Endothelial cell of umbilical vein (primary cell): ENCODE results near the gene MPIG6B.

Experiments
- EZH2 ChIP-seq: IDR thresholded peaks from 2 replicates; pipeline ENCODE4 v1.6.1; 2012; ENCODE audit warnings: borderline replicate concordance, low read depth, mild to moderate bottlenecking, moderate library complexity, low read length, inconsistent platforms; ENCODE audit not compliant: severe bottlenecking
- FOS ChIP-seq: IDR thresholded peaks from 2 replicates; pipeline ENCODE4 v1.6.1; 2011; ENCODE audit warnings: mild to moderate bottlenecking, low read length, moderate library complexity, borderline replicate concordance; ENCODE audit not compliant: insufficient read depth
- GATA2 ChIP-seq: IDR thresholded peaks from 2 replicates; pipeline ENCODE4 v1.7.0; 2011; ENCODE audit warnings: low read depth, mild to moderate bottlenecking, moderate library complexity, mixed read lengths, low read length; ENCODE audit not compliant: insufficient read length, insufficient read depth
- JUN ChIP-seq: IDR thresholded peaks from 2 replicates; pipeline ENCODE4 v1.6.1; 2011; ENCODE audit warnings: borderline replicate concordance, low read depth; ENCODE audit not compliant: insufficient read length, insufficient read depth
- MYC ChIP-seq: IDR thresholded peaks from one replicate; pipeline ENCODE4 v1.6.1; 2011; ENCODE audit warnings: mild to moderate bottlenecking, low read depth, low read length
- POLR2A ChIP-seq: IDR thresholded peaks from 2 replicates; pipeline ENCODE4 v1.6.1; 2012; ENCODE audit warnings: low read depth, mild to moderate bottlenecking, control low read depth, low read length
- POLR2AphosphoS5 ChIP-seq: IDR thresholded peaks from 2 replicates; pipeline ENCODE4 v1.6.1; 2012; ENCODE audit warnings: low read depth, mild to moderate bottlenecking, control low read depth, low read length, moderate library complexity; ENCODE audit not compliant: insufficient read depth
- TF ChIP-seq, protein P1 (sequence below), 2 donors: IDR thresholded peaks; 1 replicate in 1 of 2; 2 replicates in 1 of 2; pipeline ENCODE4 v1.5.1; 2011; ENCODE audit warnings: low read length in 2 of 2, mild to moderate bottlenecking in 2 of 2, moderate library complexity in 2 of 2, control low read depth in 1 of 2, inconsistent platforms in 1 of 2, low read depth in 1 of 2; ENCODE audit not compliant: insufficient read depth in 1 of 2; ENCODE audit errors: extremely low read depth in 1 of 2
- TF ChIP-seq, protein P2 (sequence below): IDR thresholded peaks from 2 replicates; pipeline ENCODE4 v1.6.1; 2011; ENCODE audit not compliant: insufficient read depth, insufficient read length

DNA sequence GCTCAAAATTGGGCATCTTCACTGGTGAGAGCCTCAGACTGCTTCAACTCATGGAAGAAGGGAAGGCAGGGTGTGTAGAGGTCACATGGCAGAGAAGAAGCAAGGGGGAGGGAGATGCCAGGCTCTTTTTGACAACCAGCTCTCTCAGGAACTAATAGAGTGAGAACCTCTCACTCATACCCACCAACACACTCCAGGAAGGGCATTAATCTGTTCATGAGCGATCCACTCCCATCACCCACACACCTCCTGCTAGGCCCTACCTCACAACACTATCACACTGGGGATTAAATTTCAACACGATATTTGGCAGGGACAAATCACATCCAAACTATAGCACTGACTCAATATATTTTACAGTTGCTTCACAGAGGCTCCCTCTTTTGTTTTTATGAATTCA, 18.6 kb downstream of the MPIG6B start:
- TF ChIP-seq, protein P1, sequence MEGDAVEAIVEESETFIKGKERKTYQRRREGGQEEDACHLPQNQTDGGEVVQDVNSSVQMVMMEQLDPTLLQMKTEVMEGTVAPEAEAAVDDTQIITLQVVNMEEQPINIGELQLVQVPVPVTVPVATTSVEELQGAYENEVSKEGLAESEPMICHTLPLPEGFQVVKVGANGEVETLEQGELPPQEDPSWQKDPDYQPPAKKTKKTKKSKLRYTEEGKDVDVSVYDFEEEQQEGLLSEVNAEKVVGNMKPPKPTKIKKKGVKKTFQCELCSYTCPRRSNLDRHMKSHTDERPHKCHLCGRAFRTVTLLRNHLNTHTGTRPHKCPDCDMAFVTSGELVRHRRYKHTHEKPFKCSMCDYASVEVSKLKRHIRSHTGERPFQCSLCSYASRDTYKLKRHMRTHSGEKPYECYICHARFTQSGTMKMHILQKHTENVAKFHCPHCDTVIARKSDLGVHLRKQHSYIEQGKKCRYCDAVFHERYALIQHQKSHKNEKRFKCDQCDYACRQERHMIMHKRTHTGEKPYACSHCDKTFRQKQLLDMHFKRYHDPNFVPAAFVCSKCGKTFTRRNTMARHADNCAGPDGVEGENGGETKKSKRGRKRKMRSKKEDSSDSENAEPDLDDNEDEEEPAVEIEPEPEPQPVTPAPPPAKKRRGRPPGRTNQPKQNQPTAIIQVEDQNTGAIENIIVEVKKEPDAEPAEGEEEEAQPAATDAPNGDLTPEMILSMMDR (IDR thresholded peaks at IDR 0.05; ENCODE audit: extremely low read depth in 1 of 2, insufficient read depth in 1 of 2, low read depth in 1 of 2, low read length in 2 of 2), result no peak
- TF ChIP-seq, protein P2, sequence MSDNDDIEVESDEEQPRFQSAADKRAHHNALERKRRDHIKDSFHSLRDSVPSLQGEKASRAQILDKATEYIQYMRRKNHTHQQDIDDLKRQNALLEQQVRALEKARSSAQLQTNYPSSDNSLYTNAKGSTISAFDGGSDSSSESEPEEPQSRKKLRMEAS, result no peak
- TF ChIP-seq EZH2, result no peak
- TF ChIP-seq POLR2AphosphoS5, result no peak
- TF ChIP-seq FOS, result no peak
- TF ChIP-seq POLR2A, result no peak
- no peak for TF ChIP-seq MYC
- TF ChIP-seq JUN, result no peak
- TF ChIP-seq GATA2, result no peak
